ENCODE measurements around the gene CACNA1G. TPM values are rescaled to one million over a fixed set of nuclear protein-coding genes. Genes with fewer than 3 reads are reported as not detected.

The CACNA1G gene
- total and polyA plus RNA-seq, 9 of the 15 experiments (the other 6 are each of a cell fraction or from before 2014, with no cell fraction given): 0.01 TPM; not detected in 8

DNA sequence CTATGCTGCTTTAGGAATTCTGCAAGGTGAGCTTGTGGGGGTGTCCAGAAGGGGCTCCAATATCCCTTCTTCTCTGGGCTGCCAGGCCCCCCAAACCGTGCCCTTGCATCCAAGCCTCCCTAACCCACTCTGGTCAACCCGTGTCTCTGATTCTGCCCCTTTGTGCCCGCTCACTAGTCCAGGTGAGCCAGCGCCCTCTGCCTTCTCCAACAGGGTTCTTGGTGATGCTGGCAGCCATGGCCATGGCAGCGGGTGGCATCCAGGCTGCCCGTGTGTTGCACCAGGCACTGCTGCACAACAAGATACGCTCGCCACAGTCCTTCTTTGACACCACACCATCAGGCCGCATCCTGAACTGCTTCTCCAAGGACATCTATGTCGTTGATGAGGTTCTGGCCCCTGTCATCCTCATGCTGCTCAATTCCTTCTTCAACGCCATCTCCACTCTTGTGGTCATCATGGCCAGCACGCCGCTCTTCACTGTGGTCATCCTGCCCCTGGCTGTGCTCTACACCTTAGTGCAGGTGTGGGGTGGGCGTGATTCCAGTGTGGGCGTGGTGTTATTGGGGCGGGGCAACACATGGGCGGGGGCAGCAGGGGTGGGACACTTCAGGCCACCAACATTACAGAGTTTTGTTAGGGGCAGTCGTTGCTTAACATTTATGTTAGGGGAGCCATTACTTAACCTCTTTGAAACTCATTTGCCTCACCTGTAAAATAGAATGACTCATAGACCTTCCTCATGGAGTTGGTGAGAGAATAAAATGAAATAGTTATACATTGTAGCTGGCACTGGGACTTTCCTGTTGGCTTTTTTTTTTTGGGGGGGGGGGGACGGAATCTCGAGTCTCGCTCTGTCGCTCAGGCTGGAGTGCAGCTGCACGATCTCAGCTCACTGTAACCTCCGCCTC lies 115.8 kb downstream of the CACNA1G start:
- Histone ChIP-seq H3K4me2 (ENCODE audit: insufficient read depth, low read length) (no peak overlapping the region), H3K79me2 (ENCODE audit: control insufficient read depth, insufficient read depth, low read length) (no peaks in the 10 kb centered on the region), H2AFZ (ENCODE audit: low read depth, low read length) (no peak overlapping the region), H3K9ac (ENCODE audit: insufficient read depth in 1 of 2, low read depth in 2 of 2, low read length in 2 of 2) (0 out of 4 replicates have a peak overlapping the region, but pooled peaks of 1 of the 2 experiments have one; percentile 58), H3K4me1 (replicated peaks in 1 of 2; ENCODE audit: control insufficient read depth in 2 of 2, insufficient read depth in 2 of 2, low read length in 2 of 2) (peaks cover 0 to 16% of the 10 kb centered on the region in 2 experiments; a peak in 3 of 5 replicates), H3K27me3 (ENCODE audit: control insufficient read depth in 2 of 2, insufficient read depth in 2 of 2, low read length in 2 of 2) (peaks cover 5 to 59% of the 10 kb centered on the region in 2 experiments; a peak in 4 of 5 replicates), H3K27ac (ENCODE audit: extremely low read depth, low read depth, low read length) (no peak overlapping the region), H4K20me1 (replicated peaks; ENCODE audit: control insufficient read depth, insufficient read depth, low read length) (no peaks in the 10 kb centered on the region), H3K36me3 (ENCODE audit: control insufficient read depth, insufficient read depth, low read length) (no peaks in the 10 kb centered on the region), H3K4me3 (no peak overlapping the region), H3K9me1 (ENCODE audit: control insufficient read depth, insufficient read depth, low read length) (no peaks in the 10 kb centered on the region), H3K9me3 (replicated peaks; ENCODE audit: control insufficient read depth, insufficient read depth, low read depth, low read length) (no peaks in the 10 kb centered on the region)
- ATAC-seq: no peak
- intact Hi-C loops (cut with micrococcal nuclease): no loop called here
- in situ Hi-C loops (cut with MboI): loop anchor here (5.0 kb wide), 1 partner anchor 189 kb away; no protein-coding TSS in a partner anchor
- ChIA-PET POLR2A (interaction anchor here (1.0 kb wide), 1 partner anchor 9 kb away, joined by 3 read pairs; no protein-coding TSS in a partner anchor), CTCF (ENCODE audit: low intra/inter-chr PET ratio) (no interaction called here)
- BruUV-seq (replicated peaks): no TSS peak
- 28% methylated on average over 24 of the region's 24 CpGs for WGBS (ENCODE audit: insufficient coverage, low coverage, missing lambda C conversion rate)
- DNase-seq (ENCODE audit: extremely low read depth in 1 of 4, low spot score in 3 of 4): peak in 2 of 4 experiments; percentile 49 to 55
- no peak for FAIRE-seq
- TF ChIP-seq, protein P1, sequence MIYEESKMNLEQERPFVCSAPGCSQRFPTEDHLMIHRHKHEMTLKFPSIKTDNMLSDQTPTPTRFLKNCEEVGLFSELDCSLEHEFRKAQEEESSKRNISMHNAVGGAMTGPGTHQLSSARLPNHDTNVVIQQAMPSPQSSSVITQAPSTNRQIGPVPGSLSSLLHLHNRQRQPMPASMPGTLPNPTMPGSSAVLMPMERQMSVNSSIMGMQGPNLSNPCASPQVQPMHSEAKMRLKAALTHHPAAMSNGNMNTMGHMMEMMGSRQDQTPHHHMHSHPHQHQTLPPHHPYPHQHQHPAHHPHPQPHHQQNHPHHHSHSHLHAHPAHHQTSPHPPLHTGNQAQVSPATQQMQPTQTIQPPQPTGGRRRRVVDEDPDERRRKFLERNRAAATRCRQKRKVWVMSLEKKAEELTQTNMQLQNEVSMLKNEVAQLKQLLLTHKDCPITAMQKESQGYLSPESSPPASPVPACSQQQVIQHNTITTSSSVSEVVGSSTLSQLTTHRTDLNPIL (CRISPR knock-in tag; IDR thresholded peaks at IDR 0.05): no peak
- TF ChIP-seq, protein P2, sequence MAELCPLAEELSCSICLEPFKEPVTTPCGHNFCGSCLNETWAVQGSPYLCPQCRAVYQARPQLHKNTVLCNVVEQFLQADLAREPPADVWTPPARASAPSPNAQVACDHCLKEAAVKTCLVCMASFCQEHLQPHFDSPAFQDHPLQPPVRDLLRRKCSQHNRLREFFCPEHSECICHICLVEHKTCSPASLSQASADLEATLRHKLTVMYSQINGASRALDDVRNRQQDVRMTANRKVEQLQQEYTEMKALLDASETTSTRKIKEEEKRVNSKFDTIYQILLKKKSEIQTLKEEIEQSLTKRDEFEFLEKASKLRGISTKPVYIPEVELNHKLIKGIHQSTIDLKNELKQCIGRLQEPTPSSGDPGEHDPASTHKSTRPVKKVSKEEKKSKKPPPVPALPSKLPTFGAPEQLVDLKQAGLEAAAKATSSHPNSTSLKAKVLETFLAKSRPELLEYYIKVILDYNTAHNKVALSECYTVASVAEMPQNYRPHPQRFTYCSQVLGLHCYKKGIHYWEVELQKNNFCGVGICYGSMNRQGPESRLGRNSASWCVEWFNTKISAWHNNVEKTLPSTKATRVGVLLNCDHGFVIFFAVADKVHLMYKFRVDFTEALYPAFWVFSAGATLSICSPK (IDR thresholded peaks at IDR 0.05; ENCODE audit: borderline replicate concordance): no peak
- TF ChIP-seq KLF16 (IDR thresholded peaks at IDR 0.05) (no peak), MTA3 (IDR thresholded peaks at IDR 0.05; ENCODE audit: borderline replicate concordance) (no peak), NR4A1 (CRISPR knock-in tag; IDR thresholded peaks at IDR 0.05) (no peak), NR4A1 (tag; IDR thresholded peaks at IDR 0.05) (no peak), CREM (IDR thresholded peaks at IDR 0.05; ENCODE audit: low read depth) (no peak), NFYB (IDR thresholded peaks at IDR 0.05; ENCODE audit: extremely low read depth, insufficient read length) (no peak), ZC3H8 (IDR thresholded peaks at IDR 0.05) (no peak), SMARCA4 (IDR thresholded peaks at IDR 0.05) (no peak), POU5F1 (IDR thresholded peaks at IDR 0.05; ENCODE audit: borderline replicate concordance, low read depth, low read length, partially characterized antibody) (no peak), MAFG (tag; conservative IDR thresholded peaks at IDR 0.05) (no peak), RBM25 (IDR thresholded peaks at IDR 0.05; ENCODE audit: low read depth, low read length, severe bottlenecking) (no peak), SMAD3 (CRISPR knock-in tag; conservative IDR thresholded peaks at IDR 0.05) (no peak)
- TF ChIP-seq, protein P3, sequence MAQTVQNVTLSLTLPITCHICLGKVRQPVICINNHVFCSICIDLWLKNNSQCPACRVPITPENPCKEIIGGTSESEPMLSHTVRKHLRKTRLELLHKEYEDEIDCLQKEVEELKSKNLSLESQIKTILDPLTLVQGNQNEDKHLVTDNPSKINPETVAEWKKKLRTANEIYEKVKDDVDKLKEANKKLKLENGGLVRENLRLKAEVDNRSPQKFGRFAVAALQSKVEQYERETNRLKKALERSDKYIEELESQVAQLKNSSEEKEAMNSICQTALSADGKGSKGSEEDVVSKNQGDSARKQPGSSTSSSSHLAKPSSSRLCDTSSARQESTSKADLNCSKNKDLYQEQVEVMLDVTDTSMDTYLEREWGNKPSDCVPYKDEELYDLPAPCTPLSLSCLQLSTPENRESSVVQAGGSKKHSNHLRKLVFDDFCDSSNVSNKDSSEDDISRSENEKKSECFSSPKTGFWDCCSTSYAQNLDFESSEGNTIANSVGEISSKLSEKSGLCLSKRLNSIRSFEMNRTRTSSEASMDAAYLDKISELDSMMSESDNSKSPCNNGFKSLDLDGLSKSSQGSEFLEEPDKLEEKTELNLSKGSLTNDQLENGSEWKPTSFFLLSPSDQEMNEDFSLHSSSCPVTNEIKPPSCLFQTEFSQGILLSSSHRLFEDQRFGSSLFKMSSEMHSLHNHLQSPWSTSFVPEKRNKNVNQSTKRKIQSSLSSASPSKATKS (CRISPR knock-in tag; IDR thresholded peaks at IDR 0.05): no peak
